HepG2 (cell line): ENCODE data around the gene SPRYD3. TPM values are rescaled to one million over a fixed set of nuclear protein-coding genes. Genes with fewer than 3 reads are reported as not detected.

ENCODE experiments used
- CHD2 ChIP-seq: IDR thresholded peaks from 2 replicates; pipeline ENCODE4 v1.6.1; 2011; ENCODE audit warnings: low read depth, low read length, improper control_type of control experiment
- EHMT2 ChIP-seq: fragments of 200-600 bp; sonication (generic); IDR thresholded peaks from 2 replicates; pipeline ENCODE4 v1.7.0; 2017; ENCODE audit warnings: antibody characterized with exemption, low read depth, low read length, borderline replicate concordance
- FOXA1 ChIP-seq, 2 experiments: fragments of 450-650 bp in 1 of 2; sonication (generic) in 1 of 2; formaldehyde crosslinking in 1 of 2; IDR thresholded peaks; 2 replicates each; pipeline versions ENCODE4 v1.4.0 to v1.6.1; 2016 to 2020; ENCODE audit warnings: missing genetic modification reagents in 1 of 2
- GATA4 ChIP-seq: sonication (generic); IDR thresholded peaks from 2 replicates; pipeline ENCODE4 v1.6.1; 2016; ENCODE audit warnings: antibody characterized with exemption, low read depth, borderline replicate concordance
- GZF1 ChIP-seq: sonication (generic); formaldehyde crosslinking; IDR thresholded peaks from 2 replicates; pipeline ENCODE4 v1.5.1; 2020; ENCODE audit warnings: mild to moderate bottlenecking, missing genetic modification reagents
- HDAC6 ChIP-seq: fragments of 200-600 bp; sonication (generic); IDR thresholded peaks from 2 replicates; pipeline ENCODE4 v1.7.0; 2017; ENCODE audit warnings: mild to moderate bottlenecking, antibody characterized with exemption, low read length, low read depth
- MED13 ChIP-seq: sonication (generic); formaldehyde crosslinking; IDR thresholded peaks from 2 replicates; pipeline ENCODE4 v1.5.0; 2020; ENCODE audit warnings: missing genetic modification reagents
- MTA3 ChIP-seq: sonication (generic); formaldehyde crosslinking; IDR thresholded peaks from 2 replicates; pipeline ENCODE4 v1.4.0; 2020; ENCODE audit warnings: missing genetic modification reagents
- SOX13 ChIP-seq, 3 experiments: fragments of 450-650 bp in 1 of 3; sonication (generic) in 1 of 3; formaldehyde crosslinking in 1 of 3; IDR thresholded peaks in 2 of 3; conservative IDR thresholded peaks in 1 of 3; 2 replicates each; pipeline versions ENCODE4 v1.5.0 to v1.6.1; 2016 to 2020; ENCODE audit warnings: antibody characterized with exemption in 1 of 3, mild to moderate bottlenecking in 1 of 3, missing compliant biosample characterization in 1 of 3, missing genetic modification reagents in 1 of 3, moderate library complexity in 1 of 3
- SRSF4 ChIP-seq: fragments of 200-400 bp; formaldehyde crosslinking; IDR thresholded peaks from one replicate; pipeline ENCODE4 v1.6.1; 2018; ENCODE audit warnings: mild to moderate bottlenecking, low read depth, low read length, moderate library complexity; ENCODE audit not compliant: poor library complexity, severe bottlenecking
- ZNF441 ChIP-seq: sonication (generic); formaldehyde crosslinking; IDR thresholded peaks from 2 replicates; pipeline ENCODE4 v1.7.0; 2021; ENCODE audit warnings: missing genetic modification reagents, borderline replicate concordance
- ZNF577 ChIP-seq: sonication (generic); formaldehyde crosslinking; IDR thresholded peaks from 2 replicates; pipeline ENCODE4 v1.4.0; 2020; ENCODE audit warnings: mild to moderate bottlenecking, low read depth, missing genetic modification reagents, borderline replicate concordance
- ZNF772 ChIP-seq: sonication (generic); formaldehyde crosslinking; IDR thresholded peaks from 2 replicates; pipeline ENCODE4 v1.5.0; 2020; ENCODE audit warnings: mild to moderate bottlenecking, missing genetic modification reagents
- polyA plus RNA-seq, 8 experiments: library from polyadenylated mRNA; depleted of rRNA in 3 of 8; stranded (reverse) in 7 of 8; unstranded in 1 of 8; fragments of >200 nt; fragmentation: Illumina TruSeq in 4 of 8; extraction: Trizol in 4 of 8; gene quantifications; 2 replicates each; pipeline versions ENCODE4 v1.2.1 to v1.2.3, GENCODE V29; 2011 to 2016; ENCODE audit warnings: low read depth in 4 of 8, missing spikeins in 1 of 8, mixed read lengths in 1 of 8; ENCODE audit not compliant: insufficient read depth in 1 of 8
- total RNA-seq, 5 experiments: library from RNA; depleted of rRNA; stranded (reverse); fragments of >200 nt; fragmentation: Illumina TruSeq; extraction: Trizol; gene quantifications; 2 replicates each; pipeline ENCODE4 v1.2.3, GENCODE V29; 2016; ENCODE audit warnings: low read depth in 1 of 5
- TF ChIP-seq, protein P1 (sequence below): sonication (generic); formaldehyde crosslinking; IDR thresholded peaks from 2 replicates; pipeline ENCODE4 v1.4.0; 2020; ENCODE audit warnings: missing genetic modification reagents, mild to moderate bottlenecking, borderline replicate concordance
- TF ChIP-seq, protein P2 (sequence below): sonication (generic); formaldehyde crosslinking; IDR thresholded peaks from 2 replicates; pipeline ENCODE4 v1.4.0; 2020; ENCODE audit warnings: missing genetic modification reagents
- TF ChIP-seq, protein P3 (sequence below): sonication (generic); formaldehyde crosslinking; IDR thresholded peaks from 2 replicates; pipeline ENCODE4 v1.4.0; 2020; ENCODE audit warnings: missing genetic modification reagents, borderline replicate concordance
- TF ChIP-seq, protein P4 (sequence below): sonication (generic); formaldehyde crosslinking; IDR thresholded peaks from 2 replicates; pipeline ENCODE4 v1.9.0; 2021; ENCODE audit warnings: missing genetic modification reagents, mild to moderate bottlenecking, borderline replicate concordance
- TF ChIP-seq, protein P5 (sequence below): sonication (generic); formaldehyde crosslinking; IDR thresholded peaks from 2 replicates; pipeline ENCODE4 v1.4.0; 2020; ENCODE audit warnings: missing genetic modification reagents

SPRYD3 gene
- total and polyA plus RNA-seq, 2 of the 13 experiments (the other 11 are each of a cell fraction or from before 2014, with no cell fraction given), result 9.0 to 9.2 TPM

DNA sequence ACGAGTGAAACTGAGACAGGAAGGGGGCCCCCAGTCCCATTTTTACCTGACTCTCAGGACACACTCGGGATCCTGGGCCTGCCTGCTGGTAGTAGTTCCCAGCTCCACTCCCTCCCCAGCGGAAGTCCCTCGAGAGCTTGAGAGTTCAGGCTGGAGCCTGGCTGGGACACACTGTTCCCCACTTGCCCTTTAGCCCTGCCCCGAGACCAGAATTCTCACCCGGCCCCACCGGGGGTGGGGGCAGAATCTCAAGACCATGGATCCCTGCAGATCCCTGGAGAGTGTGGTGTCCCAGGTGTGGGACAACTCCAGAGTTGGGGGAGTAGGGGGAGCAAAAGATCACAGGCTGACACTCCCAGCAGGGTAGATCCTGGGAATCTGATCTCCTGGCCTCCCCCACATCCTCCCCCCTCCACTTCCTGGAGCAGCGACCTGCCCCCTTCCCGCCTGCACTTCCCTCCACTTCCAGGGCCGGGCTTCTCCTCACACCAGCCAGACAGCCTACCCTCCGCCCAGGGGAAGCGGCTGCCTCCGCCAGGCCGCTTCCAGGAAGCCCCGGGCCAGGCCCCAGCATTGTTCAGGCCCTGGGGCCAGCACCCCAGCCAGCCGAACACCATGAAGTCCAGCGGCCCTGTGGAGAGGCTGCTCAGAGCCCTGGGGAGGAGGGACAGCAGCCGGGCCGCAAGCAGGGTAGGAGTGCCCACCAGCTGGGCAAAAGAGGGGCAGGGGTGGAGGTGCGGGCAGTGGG, 29.4 kb downstream of the SPRYD3 start, which contains the start of gene TNS2 (continued):
- TF ChIP-seq, protein P1, sequence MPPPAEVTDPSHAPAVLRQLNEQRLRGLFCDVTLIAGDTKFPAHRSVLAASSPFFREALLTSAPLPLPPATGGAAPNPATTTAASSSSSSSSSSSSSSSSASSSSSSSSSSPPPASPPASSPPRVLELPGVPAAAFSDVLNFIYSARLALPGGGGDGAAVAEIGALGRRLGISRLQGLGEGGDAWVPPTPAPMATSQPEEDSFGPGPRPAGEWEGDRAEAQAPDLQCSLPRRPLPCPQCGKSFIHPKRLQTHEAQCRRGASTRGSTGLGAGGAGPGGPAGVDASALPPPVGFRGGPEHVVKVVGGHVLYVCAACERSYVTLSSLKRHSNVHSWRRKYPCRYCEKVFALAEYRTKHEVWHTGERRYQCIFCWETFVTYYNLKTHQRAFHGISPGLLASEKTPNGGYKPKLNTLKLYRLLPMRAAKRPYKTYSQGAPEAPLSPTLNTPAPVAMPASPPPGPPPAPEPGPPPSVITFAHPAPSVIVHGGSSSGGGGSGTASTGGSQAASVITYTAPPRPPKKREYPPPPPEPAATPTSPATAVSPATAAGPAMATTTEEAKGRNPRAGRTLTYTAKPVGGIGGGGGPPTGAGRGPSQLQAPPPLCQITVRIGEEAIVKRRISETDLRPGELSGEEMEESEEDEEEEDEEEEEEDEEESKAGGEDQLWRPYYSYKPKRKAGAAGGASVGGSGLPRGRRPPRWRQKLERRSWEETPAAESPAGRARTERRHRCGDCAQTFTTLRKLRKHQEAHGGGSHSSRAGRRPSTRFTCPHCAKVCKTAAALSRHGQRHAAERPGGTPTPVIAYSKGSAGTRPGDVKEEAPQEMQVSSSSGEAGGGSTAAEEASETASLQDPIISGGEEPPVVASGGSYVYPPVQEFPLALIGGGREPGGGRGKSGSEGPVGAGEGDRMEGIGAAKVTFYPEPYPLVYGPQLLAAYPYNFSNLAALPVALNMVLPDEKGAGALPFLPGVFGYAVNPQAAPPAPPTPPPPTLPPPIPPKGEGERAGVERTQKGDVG (CRISPR knock-in tag), result no peak
- TF ChIP-seq SRSF4 (no peak), EHMT2 (no peak), SOX13 (IDR thresholded peaks at IDR 0.05) (no peak), SOX13 (CRISPR knock-in tag; conservative IDR thresholded peaks at IDR 0.05 in 1 of 2, IDR thresholded peaks at IDR 0.05 in 1 of 2) (no peak), CHD2 (0 out of 2 replicates have a peak, but pooled peaks have one; percentile 26), GATA4 (no peak), ZNF441 (CRISPR knock-in tag) (peak; percentile 85; the same call in 1 of the 2 replicates), ZNF577 (CRISPR knock-in tag) (no peak), MTA3 (CRISPR knock-in tag) (no peak), HDAC6 (no peak), MED13 (CRISPR knock-in tag) (no peak), FOXA1 (IDR thresholded peaks at IDR 0.05) (no peak), FOXA1 (CRISPR knock-in tag; IDR thresholded peaks at IDR 0.05) (no peak), GZF1 (CRISPR knock-in tag) (no peak), ZNF772 (CRISPR knock-in tag) (peak; percentile 50; the same call in 1 of the 2 replicates)
- TF ChIP-seq, protein P2, sequence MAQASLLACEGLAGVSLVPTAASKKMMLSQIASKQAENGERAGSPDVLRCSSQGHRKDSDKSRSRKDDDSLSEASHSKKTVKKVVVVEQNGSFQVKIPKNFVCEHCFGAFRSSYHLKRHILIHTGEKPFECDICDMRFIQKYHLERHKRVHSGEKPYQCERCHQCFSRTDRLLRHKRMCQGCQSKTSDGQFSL, result peak; percentile 86; the same call in 1 of the 2 replicates
- TF ChIP-seq, protein P3, sequence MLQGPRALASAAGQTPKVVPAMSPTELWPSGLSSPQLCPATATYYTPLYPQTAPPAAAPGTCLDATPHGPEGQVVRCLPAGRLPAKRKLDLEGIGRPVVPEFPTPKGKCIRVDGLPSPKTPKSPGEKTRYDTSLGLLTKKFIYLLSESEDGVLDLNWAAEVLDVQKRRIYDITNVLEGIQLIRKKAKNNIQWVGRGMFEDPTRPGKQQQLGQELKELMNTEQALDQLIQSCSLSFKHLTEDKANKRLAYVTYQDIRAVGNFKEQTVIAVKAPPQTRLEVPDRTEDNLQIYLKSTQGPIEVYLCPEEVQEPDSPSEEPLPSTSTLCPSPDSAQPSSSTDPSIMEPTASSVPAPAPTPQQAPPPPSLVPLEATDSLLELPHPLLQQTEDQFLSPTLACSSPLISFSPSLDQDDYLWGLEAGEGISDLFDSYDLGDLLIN (CRISPR knock-in tag), result no peak
- TF ChIP-seq, protein P4, sequence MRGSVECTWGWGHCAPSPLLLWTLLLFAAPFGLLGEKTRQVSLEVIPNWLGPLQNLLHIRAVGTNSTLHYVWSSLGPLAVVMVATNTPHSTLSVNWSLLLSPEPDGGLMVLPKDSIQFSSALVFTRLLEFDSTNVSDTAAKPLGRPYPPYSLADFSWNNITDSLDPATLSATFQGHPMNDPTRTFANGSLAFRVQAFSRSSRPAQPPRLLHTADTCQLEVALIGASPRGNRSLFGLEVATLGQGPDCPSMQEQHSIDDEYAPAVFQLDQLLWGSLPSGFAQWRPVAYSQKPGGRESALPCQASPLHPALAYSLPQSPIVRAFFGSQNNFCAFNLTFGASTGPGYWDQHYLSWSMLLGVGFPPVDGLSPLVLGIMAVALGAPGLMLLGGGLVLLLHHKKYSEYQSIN (CRISPR knock-in tag), result no peak
- TF ChIP-seq, protein P5, sequence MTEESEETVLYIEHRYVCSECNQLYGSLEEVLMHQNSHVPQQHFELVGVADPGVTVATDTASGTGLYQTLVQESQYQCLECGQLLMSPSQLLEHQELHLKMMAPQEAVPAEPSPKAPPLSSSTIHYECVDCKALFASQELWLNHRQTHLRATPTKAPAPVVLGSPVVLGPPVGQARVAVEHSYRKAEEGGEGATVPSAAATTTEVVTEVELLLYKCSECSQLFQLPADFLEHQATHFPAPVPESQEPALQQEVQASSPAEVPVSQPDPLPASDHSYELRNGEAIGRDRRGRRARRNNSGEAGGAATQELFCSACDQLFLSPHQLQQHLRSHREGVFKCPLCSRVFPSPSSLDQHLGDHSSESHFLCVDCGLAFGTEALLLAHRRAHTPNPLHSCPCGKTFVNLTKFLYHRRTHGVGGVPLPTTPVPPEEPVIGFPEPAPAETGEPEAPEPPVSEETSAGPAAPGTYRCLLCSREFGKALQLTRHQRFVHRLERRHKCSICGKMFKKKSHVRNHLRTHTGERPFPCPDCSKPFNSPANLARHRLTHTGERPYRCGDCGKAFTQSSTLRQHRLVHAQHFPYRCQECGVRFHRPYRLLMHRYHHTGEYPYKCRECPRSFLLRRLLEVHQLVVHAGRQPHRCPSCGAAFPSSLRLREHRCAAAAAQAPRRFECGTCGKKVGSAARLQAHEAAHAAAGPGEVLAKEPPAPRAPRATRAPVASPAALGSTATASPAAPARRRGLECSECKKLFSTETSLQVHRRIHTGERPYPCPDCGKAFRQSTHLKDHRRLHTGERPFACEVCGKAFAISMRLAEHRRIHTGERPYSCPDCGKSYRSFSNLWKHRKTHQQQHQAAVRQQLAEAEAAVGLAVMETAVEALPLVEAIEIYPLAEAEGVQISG (CRISPR knock-in tag), result peak; percentile 37
